Upper lobe of right lung (tissue), 1 donor: ENCODE measurements around the gene SCAANT1. TPM values are rescaled to one million over a fixed set of nuclear protein-coding genes. Genes with fewer than 3 reads are reported as not detected.

Experiments
- ATAC-seq: fragments of 200-7000 bp; cut with Tn5 transposase; one replicate; pipeline ENCODE4 v1.9.1; 2020; ENCODE audit warnings: mild to moderate bottlenecking, moderate library complexity
- DNase-seq: peaks from one replicate; pipeline ENCODE4 v3.0.0-alpha.2; 2020
- H3K27ac ChIP-seq: fragments of 200-600 bp; one replicate; pipeline ENCODE4 v1.8.0; 2022
- H3K27me3 ChIP-seq: fragments of 200-600 bp; one replicate; pipeline ENCODE4 v1.8.0; 2022; ENCODE audit warnings: mild to moderate bottlenecking
- H3K36me3 ChIP-seq: fragments of 200-600 bp; one replicate; pipeline ENCODE4 v1.8.0; 2022
- H3K4me1 ChIP-seq: fragments of 200-600 bp; one replicate; pipeline ENCODE4 v1.8.0; 2022
- H3K4me3 ChIP-seq: fragments of 200-600 bp; one replicate; pipeline ENCODE4 v1.8.0; 2022; ENCODE audit warnings: mild to moderate bottlenecking
- H3K9me3 ChIP-seq: fragments of 200-600 bp; one replicate; pipeline ENCODE4 v1.8.0; 2022
- CTCF ChIP-seq: fragments of 200-600 bp; IDR thresholded peaks from one replicate; pipeline ENCODE4 v1.8.0; 2022; ENCODE audit warnings: antibody characterized with exemption
- intact Hi-C: fragments of 100-400 bp; cut with DNase I; formaldehyde crosslinking; loops from one replicate; pipeline ENCODE4 v1.11.0; 2022
- total RNA-seq: library from RNA; stranded (reverse); fragmentation: NEBNext Ultra II Directional; extraction: Animal tissue kit (Norgen Biotek cat#: 25700); gene quantifications from one replicate; pipeline ENCODE4 v1.2.1, GENCODE V29; 2021
- donor health status: DM: no; HTN: yes; CAD: no; lungs with severe emphysema.

SCAANT1 gene
- total RNA-seq, 1 donor from 2014 or later = not detected

- Histone ChIP-seq H3K4me1 (peaks cover 21% of the 10 kb centered on the region), H3K4me3 (no peak overlapping the region), H3K9me3 (no peaks in the 10 kb centered on the region), H3K27ac (no peak overlapping the region), H3K36me3 (peaks cover 7% of the 10 kb centered on the region), H3K27me3 (no peaks in the 10 kb centered on the region)
- no peak for TF ChIP-seq CTCF
- ATAC-seq = no peak
- intact Hi-C loops = no loop called here
- no peak for DNase-seq
These were observed 43.0 kb upstream of the SCAANT1 start for GRCh38 chr3:63955036-63955650.

GRCh38 chr3:63954182-63954581 lies 42.0 kb upstream of the SCAANT1 start:
- intact Hi-C loops = no loop called here
- no peak overlapping the region for H3K27ac ChIP-seq
- no peak overlapping the region for H3K4me3 ChIP-seq
- H3K9me3 ChIP-seq = no peaks in the 10 kb centered on the region
- peaks cover 7% of the 10 kb centered on the region for H3K36me3 ChIP-seq
- DNase-seq = no peak
- no peak for TF ChIP-seq CTCF
- peaks cover 13% of the 10 kb centered on the region for H3K4me1 ChIP-seq
- no peaks in the 10 kb centered on the region for H3K27me3 ChIP-seq
- no peak for ATAC-seq

GRCh38 chr3:63952248-63952594 lies 40.0 kb upstream of the SCAANT1 start:
- intact Hi-C loops = no loop called here
- ATAC-seq (no peak), DNase-seq (no peak)
- no peaks in the 10 kb centered on the region for H3K27me3 ChIP-seq
- TF ChIP-seq CTCF = no peak
- H3K9me3 ChIP-seq = no peaks in the 10 kb centered on the region
- peaks cover 13% of the 10 kb centered on the region for H3K4me1 ChIP-seq
- H3K27ac ChIP-seq = no peak overlapping the region
- peaks cover 7% of the 10 kb centered on the region for H3K36me3 ChIP-seq
- no peak overlapping the region for H3K4me3 ChIP-seq

GRCh38 chr3:63951492-63952247 lies 39.5 kb upstream of the SCAANT1 start:
- Histone ChIP-seq H3K9me3 (no peaks in the 10 kb centered on the region), H3K27ac (no peak overlapping the region), H3K4me3 (no peak overlapping the region), H3K36me3 (peaks cover 7% of the 10 kb centered on the region), H3K4me1 (peaks cover 13% of the 10 kb centered on the region), H3K27me3 (no peaks in the 10 kb centered on the region)
- intact Hi-C loops = no loop called here
- DNase-seq (no peak), ATAC-seq (no peak)
- no peak for TF ChIP-seq CTCF

GRCh38 chr3:63950698-63951097 lies 38.5 kb upstream of the SCAANT1 start:
- Histone ChIP-seq H3K36me3 (peaks cover 7% of the 10 kb centered on the region), H3K4me1 (peaks cover 13% of the 10 kb centered on the region), H3K9me3 (no peaks in the 10 kb centered on the region), H3K27ac (no peak overlapping the region), H3K27me3 (no peaks in the 10 kb centered on the region), H3K4me3 (no peak overlapping the region)
- no peak for TF ChIP-seq CTCF
- DNase-seq = no peak
- intact Hi-C loops = no loop called here
- no peak for ATAC-seq
